HepG2 (cell line): Measurements from ENCODE around the gene ADGRL1. TPM values are rescaled to one million over a fixed set of nuclear protein-coding genes. Genes with fewer than 3 reads are reported as not detected.
A peak's percentile ranks its signal among the peaks of the same experiment; 100 is the strongest.

Experiments
- GABPA ChIP-seq, 2 experiments: IDR thresholded peaks; 2 replicates each; pipeline ENCODE4 v1.6.1; 2011 to 2016; ENCODE audit warnings: low read depth in 2 of 2, low read length in 1 of 2, missing biosample characterization in 1 of 2, missing genetic modification characterization in 1 of 2
- GLI4 ChIP-seq: sonication (generic); formaldehyde crosslinking; IDR thresholded peaks from 2 replicates; pipeline ENCODE4 v1.5.1; 2020; ENCODE audit warnings: missing genetic modification reagents, mild to moderate bottlenecking, moderate library complexity, borderline replicate concordance
- HES4 ChIP-seq: sonication (generic); formaldehyde crosslinking; IDR thresholded peaks from 2 replicates; pipeline ENCODE4 v1.9.0; 2021; ENCODE audit warnings: mild to moderate bottlenecking, missing genetic modification reagents, borderline replicate concordance
- KDM1A ChIP-seq: IDR thresholded peaks from 2 replicates; pipeline ENCODE4 v1.6.1; 2016; ENCODE audit warnings: missing compliant biosample characterization
- MED8 ChIP-seq: sonication (generic); formaldehyde crosslinking; IDR thresholded peaks from 2 replicates; pipeline ENCODE4 v1.8.1; 2023; ENCODE audit warnings: mild to moderate bottlenecking, missing genetic modification reagents; ENCODE audit not compliant: insufficient replicate concordance
- MYC ChIP-seq: sonication (generic); formaldehyde crosslinking; IDR thresholded peaks from 2 replicates; pipeline ENCODE4 v1.9.0; 2021; ENCODE audit warnings: missing genetic modification reagents, borderline replicate concordance
- NONO ChIP-seq, 2 experiments: fragments of 450-650 bp in 1 of 2; sonication (generic) in 1 of 2; formaldehyde crosslinking in 1 of 2; IDR thresholded peaks in 1 of 2; conservative IDR thresholded peaks in 1 of 2; 2 replicates each; pipeline versions ENCODE4 v1.6.1 to v1.8.0; 2017 to 2022; ENCODE audit warnings: mild to moderate bottlenecking in 1 of 2, missing genetic modification reagents in 1 of 2, moderate library complexity in 1 of 2
- RARA ChIP-seq: IDR thresholded peaks from 2 replicates; pipeline ENCODE4 v1.6.1; 2016; ENCODE audit warnings: missing genetic modification reagents, missing compliant biosample characterization
- SIN3A ChIP-seq: IDR thresholded peaks from 2 replicates; pipeline ENCODE4 v1.6.1; 2011; ENCODE audit warnings: low read depth, mild to moderate bottlenecking, control low read depth, low read length, borderline replicate concordance
- SNAI1 ChIP-seq: sonication (generic); formaldehyde crosslinking; IDR thresholded peaks from 2 replicates; pipeline ENCODE4 v1.5.0; 2020; ENCODE audit warnings: mild to moderate bottlenecking, missing genetic modification reagents, borderline replicate concordance
- ZFP36L1 ChIP-seq: sonication (generic); formaldehyde crosslinking; IDR thresholded peaks from 2 replicates; pipeline ENCODE4 v1.8.0; 2022; ENCODE audit warnings: mild to moderate bottlenecking, missing genetic modification reagents, moderate library complexity
- ZNF317 ChIP-seq: sonication (generic); formaldehyde crosslinking; IDR thresholded peaks from 2 replicates; pipeline ENCODE4 v1.5.0; 2020; ENCODE audit warnings: mild to moderate bottlenecking, missing genetic modification reagents
- ZNF556 ChIP-seq: sonication (generic); formaldehyde crosslinking; IDR thresholded peaks from 2 replicates; pipeline ENCODE4 v1.4.0; 2020; ENCODE audit warnings: mild to moderate bottlenecking, missing genetic modification reagents, borderline replicate concordance
- ZNF564 ChIP-seq: sonication (generic); formaldehyde crosslinking; IDR thresholded peaks from 2 replicates; pipeline ENCODE4 v1.8.1; 2023; ENCODE audit warnings: mild to moderate bottlenecking, missing genetic modification reagents
- ZNF687 ChIP-seq: sonication (generic); formaldehyde crosslinking; IDR thresholded peaks from 2 replicates; pipeline ENCODE4 v1.5.1; 2020; ENCODE audit warnings: mild to moderate bottlenecking, missing genetic modification reagents, moderate library complexity
- polyA plus RNA-seq, 8 experiments: library from polyadenylated mRNA; depleted of rRNA in 3 of 8; stranded (reverse) in 7 of 8; unstranded in 1 of 8; fragments of >200 nt; fragmentation: Illumina TruSeq in 4 of 8; extraction: Trizol in 4 of 8; gene quantifications; 2 replicates each; pipeline versions ENCODE4 v1.2.1 to v1.2.3, GENCODE V29; 2011 to 2016; ENCODE audit warnings: low read depth in 4 of 8, missing spikeins in 1 of 8, mixed read lengths in 1 of 8; ENCODE audit not compliant: insufficient read depth in 1 of 8
- total RNA-seq, 5 experiments: library from RNA; depleted of rRNA; stranded (reverse); fragments of >200 nt; fragmentation: Illumina TruSeq; extraction: Trizol; gene quantifications; 2 replicates each; pipeline ENCODE4 v1.2.3, GENCODE V29; 2016; ENCODE audit warnings: low read depth in 1 of 5
- TF ChIP-seq, protein P1 (sequence below): sonication (generic); formaldehyde crosslinking; IDR thresholded peaks from 2 replicates; pipeline ENCODE4 v1.4.0; 2020; ENCODE audit warnings: missing genetic modification reagents
- TF ChIP-seq, protein P2 (sequence below): sonication (generic); formaldehyde crosslinking; IDR thresholded peaks from 2 replicates; pipeline ENCODE4 v1.5.0; 2020; ENCODE audit warnings: mild to moderate bottlenecking, missing genetic modification reagents

ADGRL1 gene
- total and polyA plus RNA-seq, 2 of the 13 experiments (the other 11 are each of a cell fraction or from before 2014, with no cell fraction given), result 0.49 to 1.7 TPM

- TF ChIP-seq, protein P1, sequence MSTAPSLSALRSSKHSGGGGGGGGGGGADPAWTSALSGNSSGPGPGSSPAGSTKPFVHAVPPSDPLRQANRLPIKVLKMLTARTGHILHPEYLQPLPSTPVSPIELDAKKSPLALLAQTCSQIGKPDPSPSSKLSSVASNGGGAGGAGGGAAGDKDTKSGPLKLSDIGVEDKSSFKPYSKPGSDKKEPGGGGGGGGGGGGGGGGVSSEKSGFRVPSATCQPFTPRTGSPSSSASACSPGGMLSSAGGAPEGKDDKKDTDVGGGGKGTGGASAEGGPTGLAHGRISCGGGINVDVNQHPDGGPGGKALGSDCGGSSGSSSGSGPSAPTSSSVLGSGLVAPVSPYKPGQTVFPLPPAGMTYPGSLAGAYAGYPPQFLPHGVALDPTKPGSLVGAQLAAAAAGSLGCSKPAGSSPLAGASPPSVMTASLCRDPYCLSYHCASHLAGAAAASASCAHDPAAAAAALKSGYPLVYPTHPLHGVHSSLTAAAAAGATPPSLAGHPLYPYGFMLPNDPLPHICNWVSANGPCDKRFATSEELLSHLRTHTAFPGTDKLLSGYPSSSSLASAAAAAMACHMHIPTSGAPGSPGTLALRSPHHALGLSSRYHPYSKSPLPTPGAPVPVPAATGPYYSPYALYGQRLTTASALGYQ (CRISPR knock-in tag), result no peak
- TF ChIP-seq MYC (CRISPR knock-in tag) (no peak; the same call in 1 of the 2 replicates), MED8 (CRISPR knock-in tag) (no peak), SNAI1 (no peak), ZNF564 (CRISPR knock-in tag) (no peak), ZNF556 (CRISPR knock-in tag) (no peak), GLI4 (CRISPR knock-in tag) (no peak), RARA (CRISPR knock-in tag) (peak; percentile 74), ZFP36L1 (CRISPR knock-in tag) (no peak), KDM1A (CRISPR knock-in tag) (no peak), HES4 (CRISPR knock-in tag) (no peak), ZNF687 (CRISPR knock-in tag) (peak; percentile 92), ZNF317 (CRISPR knock-in tag) (no peak), NONO (IDR thresholded peaks at IDR 0.05) (no peak), NONO (CRISPR knock-in tag; conservative IDR thresholded peaks at IDR 0.05) (no peak), GABPA (IDR thresholded peaks at IDR 0.05; ENCODE audit: low read depth, low read length) (peak; percentile 28; the same call in 1 of the 2 replicates), GABPA (CRISPR knock-in tag; IDR thresholded peaks at IDR 0.05; ENCODE audit: low read depth) (peak; percentile 84), SIN3A (no peak)
- TF ChIP-seq, protein P2, sequence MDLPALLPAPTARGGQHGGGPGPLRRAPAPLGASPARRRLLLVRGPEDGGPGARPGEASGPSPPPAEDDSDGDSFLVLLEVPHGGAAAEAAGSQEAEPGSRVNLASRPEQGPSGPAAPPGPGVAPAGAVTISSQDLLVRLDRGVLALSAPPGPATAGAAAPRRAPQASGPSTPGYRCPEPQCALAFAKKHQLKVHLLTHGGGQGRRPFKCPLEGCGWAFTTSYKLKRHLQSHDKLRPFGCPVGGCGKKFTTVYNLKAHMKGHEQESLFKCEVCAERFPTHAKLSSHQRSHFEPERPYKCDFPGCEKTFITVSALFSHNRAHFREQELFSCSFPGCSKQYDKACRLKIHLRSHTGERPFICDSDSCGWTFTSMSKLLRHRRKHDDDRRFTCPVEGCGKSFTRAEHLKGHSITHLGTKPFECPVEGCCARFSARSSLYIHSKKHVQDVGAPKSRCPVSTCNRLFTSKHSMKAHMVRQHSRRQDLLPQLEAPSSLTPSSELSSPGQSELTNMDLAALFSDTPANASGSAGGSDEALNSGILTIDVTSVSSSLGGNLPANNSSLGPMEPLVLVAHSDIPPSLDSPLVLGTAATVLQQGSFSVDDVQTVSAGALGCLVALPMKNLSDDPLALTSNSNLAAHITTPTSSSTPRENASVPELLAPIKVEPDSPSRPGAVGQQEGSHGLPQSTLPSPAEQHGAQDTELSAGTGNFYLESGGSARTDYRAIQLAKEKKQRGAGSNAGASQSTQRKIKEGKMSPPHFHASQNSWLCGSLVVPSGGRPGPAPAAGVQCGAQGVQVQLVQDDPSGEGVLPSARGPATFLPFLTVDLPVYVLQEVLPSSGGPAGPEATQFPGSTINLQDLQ (CRISPR knock-in tag), result no peak
Measured at GRCh38 chr19:14112809-14113385, 93.1 kb downstream of the ADGRL1 start (continued).
